ENCODE data around the gene CEMP1. TPM values are rescaled to one million over a fixed set of nuclear protein-coding genes. Genes with fewer than 3 reads are reported as not detected.

Gene CEMP1
- total RNA-seq, 2 experiments from 2014 or later = 0.25 to 0.55 TPM

DNA sequence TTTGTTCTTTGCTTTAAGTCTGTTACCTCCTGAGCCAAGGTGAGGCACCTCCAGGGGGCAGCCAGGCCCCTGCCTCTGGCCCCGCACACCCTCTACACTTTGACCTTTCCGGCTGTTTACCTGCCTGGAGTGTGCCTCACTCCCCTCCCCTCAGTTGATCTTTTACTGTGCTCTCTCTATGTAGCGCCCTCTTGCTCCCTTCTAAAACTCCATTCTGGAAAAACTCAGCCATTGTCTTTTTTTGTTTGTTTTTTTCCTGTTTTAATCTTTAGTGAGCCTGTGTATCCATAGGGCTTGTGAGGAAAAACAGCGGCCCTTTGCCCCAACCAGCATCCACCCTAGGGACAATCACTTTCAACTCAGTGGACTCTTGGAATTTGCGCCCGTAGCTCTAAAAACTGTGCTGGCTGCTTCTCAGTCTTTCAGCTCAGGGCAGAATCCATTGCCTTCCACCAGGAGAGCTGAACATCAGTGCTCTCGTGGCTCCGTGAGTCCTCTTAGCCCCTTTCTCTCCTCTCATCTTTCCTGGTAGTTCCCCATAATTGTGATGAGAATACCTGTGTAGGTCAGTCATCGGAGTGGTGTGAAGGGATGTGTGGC is 6.8 kb downstream of the CEMP1 start:
- Histone ChIP-seq H2AFZ (ENCODE audit: low read length) (no peak overlapping the region), H3K27ac (ENCODE audit: low read depth, low read length, poor library complexity, severe bottlenecking) (no peak overlapping the region), H4K20me1 (ENCODE audit: insufficient read depth, low read length) (no peaks in the 10 kb centered on the region), H3K9me3 (ENCODE audit: low read length) (no peaks in the 10 kb centered on the region), H3K4me3 (ENCODE audit: low read depth, low read length, poor library complexity, severe bottlenecking) (no peak overlapping the region), H3K79me2 (ENCODE audit: insufficient read depth, low read depth, low read length) (peaks cover 4% of the 10 kb centered on the region; the same call in 1 of the 2 replicates), H3K9me2 (ENCODE audit: insufficient read depth, low read length) (no peaks in the 10 kb centered on the region), H3K4me2 (ENCODE audit: low read length) (no peak overlapping the region), H3K4me1 (ENCODE audit: insufficient read depth, low read length, poor library complexity, severe bottlenecking) (peaks cover 12% of the 10 kb centered on the region), H3K36me3 (ENCODE audit: insufficient read depth, low read length) (peaks cover 35% of the 10 kb centered on the region)
- no peak for DNase-seq (ENCODE audit: low spot score)
- intact Hi-C loops (cut with micrococcal nuclease; ENCODE audit: unreplicated experiment) = no loop called here
- TF ChIP-seq, protein P1, sequence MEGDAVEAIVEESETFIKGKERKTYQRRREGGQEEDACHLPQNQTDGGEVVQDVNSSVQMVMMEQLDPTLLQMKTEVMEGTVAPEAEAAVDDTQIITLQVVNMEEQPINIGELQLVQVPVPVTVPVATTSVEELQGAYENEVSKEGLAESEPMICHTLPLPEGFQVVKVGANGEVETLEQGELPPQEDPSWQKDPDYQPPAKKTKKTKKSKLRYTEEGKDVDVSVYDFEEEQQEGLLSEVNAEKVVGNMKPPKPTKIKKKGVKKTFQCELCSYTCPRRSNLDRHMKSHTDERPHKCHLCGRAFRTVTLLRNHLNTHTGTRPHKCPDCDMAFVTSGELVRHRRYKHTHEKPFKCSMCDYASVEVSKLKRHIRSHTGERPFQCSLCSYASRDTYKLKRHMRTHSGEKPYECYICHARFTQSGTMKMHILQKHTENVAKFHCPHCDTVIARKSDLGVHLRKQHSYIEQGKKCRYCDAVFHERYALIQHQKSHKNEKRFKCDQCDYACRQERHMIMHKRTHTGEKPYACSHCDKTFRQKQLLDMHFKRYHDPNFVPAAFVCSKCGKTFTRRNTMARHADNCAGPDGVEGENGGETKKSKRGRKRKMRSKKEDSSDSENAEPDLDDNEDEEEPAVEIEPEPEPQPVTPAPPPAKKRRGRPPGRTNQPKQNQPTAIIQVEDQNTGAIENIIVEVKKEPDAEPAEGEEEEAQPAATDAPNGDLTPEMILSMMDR (conservative IDR thresholded peaks at IDR 0.05; ENCODE audit: low read length) = no peak
- TF ChIP-seq EZH2phosphoT487 (IDR thresholded peaks at IDR 0.05; ENCODE audit: borderline replicate concordance, low read depth, low read length) = no peak
- BruUV-seq (replicated peaks) = no TSS peak
- CTCF ChIA-PET (ENCODE audit: unreplicated experiment) = no interaction called here
- POLR2A ChIA-PET = no interaction called here

DNA sequence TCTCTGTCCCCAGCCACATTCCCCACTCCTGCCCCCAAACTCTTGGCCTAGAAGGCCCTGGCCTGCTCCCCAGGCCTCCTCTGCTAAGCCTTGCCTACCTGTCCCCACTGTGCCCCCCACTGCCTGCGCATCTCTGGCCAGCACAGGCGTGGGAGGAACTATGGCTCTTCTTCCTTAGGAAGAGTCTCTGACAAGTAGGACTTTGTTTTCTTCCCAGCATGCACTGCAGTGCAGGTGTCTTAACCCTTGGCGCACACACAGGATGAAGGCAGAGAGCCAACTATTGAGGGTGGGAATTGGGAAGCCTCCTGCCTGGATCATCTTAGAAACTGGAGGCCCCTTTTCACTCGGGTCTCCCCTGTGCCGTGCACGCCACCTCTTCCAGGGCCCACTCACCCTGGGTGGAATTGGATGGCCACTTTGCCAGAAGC is 7.4 kb downstream of the CEMP1 start:
- Histone ChIP-seq H3K36me3 (ENCODE audit: insufficient read depth, low read length) (peaks cover 33% of the 10 kb centered on the region), H4K20me1 (ENCODE audit: insufficient read depth, low read length) (no peaks in the 10 kb centered on the region), H3K9me2 (ENCODE audit: insufficient read depth, low read length) (no peaks in the 10 kb centered on the region), H3K4me3 (ENCODE audit: low read depth, low read length, poor library complexity, severe bottlenecking) (no peak overlapping the region), H2AFZ (ENCODE audit: low read length) (no peak overlapping the region), H3K4me2 (ENCODE audit: low read length) (no peak overlapping the region), H3K9me3 (ENCODE audit: low read length) (no peaks in the 10 kb centered on the region), H3K79me2 (ENCODE audit: insufficient read depth, low read depth, low read length) (peaks cover 4% of the 10 kb centered on the region; the same call in 1 of the 2 replicates), H3K27ac (ENCODE audit: low read depth, low read length, poor library complexity, severe bottlenecking) (no peak overlapping the region), H3K4me1 (ENCODE audit: insufficient read depth, low read length, poor library complexity, severe bottlenecking) (peaks cover 13% of the 10 kb centered on the region)
- ChIA-PET CTCF (ENCODE audit: unreplicated experiment) (no interaction called here), POLR2A (no interaction called here)
- no peak for DNase-seq (ENCODE audit: low spot score)
- BruUV-seq (replicated peaks) = no TSS peak
- no peak for TF ChIP-seq EZH2phosphoT487 (IDR thresholded peaks at IDR 0.05; ENCODE audit: borderline replicate concordance, low read depth, low read length)
- TF ChIP-seq, protein P1 (conservative IDR thresholded peaks at IDR 0.05; ENCODE audit: low read length) = no peak
- intact Hi-C loops (cut with micrococcal nuclease; ENCODE audit: unreplicated experiment) = no loop called here

DNA sequence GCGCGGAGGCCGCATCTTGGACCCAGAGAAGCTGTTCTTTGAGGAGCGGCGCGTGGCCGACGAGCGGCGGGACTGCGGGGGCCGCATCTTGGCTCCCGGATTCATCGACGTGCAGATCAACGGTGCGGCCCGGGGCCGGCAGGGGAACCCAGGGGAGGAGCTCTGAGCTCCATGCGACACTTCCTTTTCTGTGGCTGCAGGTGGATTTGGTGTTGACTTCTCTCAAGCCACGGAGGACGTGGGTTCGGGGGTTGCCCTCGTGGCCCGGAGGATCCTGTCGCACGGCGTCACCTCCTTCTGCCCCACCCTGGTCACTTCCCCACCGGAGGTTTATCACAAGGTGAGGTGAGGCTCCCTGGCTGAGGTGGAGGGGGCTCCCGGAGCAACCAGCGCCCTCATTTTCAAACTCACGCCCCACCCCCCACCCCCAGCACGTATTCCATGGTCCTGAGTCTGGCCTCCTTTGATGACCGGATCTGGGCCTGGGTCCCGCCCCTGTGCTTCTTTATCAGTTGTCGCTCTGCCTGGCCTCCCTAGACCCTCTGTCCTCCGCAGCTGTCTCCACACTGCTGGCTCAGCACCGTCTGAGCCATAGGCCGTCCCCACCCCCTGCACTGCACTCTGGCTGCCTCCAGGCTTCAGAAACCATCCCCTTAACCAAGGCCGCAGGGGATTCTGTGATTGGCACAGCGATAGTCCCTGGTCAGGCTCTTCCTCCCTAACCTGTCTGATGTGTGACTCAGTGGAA is 10.2 kb downstream of the CEMP1 start:
- Histone ChIP-seq H2AFZ (ENCODE audit: low read length) (no peak overlapping the region), H3K36me3 (ENCODE audit: insufficient read depth, low read length) (peaks cover 31% of the 10 kb centered on the region; the same call in 1 of the 2 replicates), H3K27ac (ENCODE audit: low read depth, low read length, poor library complexity, severe bottlenecking) (peak overlapping the region; percentile 9), H3K4me3 (ENCODE audit: low read depth, low read length, poor library complexity, severe bottlenecking) (peak overlapping the region; percentile 85), H4K20me1 (ENCODE audit: insufficient read depth, low read length) (no peaks in the 10 kb centered on the region; the same call in 1 of the 2 replicates), H3K79me2 (ENCODE audit: insufficient read depth, low read depth, low read length) (peaks cover 29% of the 10 kb centered on the region), H3K9me3 (ENCODE audit: low read length) (no peaks in the 10 kb centered on the region), H3K4me1 (ENCODE audit: insufficient read depth, low read length, poor library complexity, severe bottlenecking) (peaks cover 24% of the 10 kb centered on the region), H3K9me2 (ENCODE audit: insufficient read depth, low read length) (no peaks in the 10 kb centered on the region), H3K4me2 (ENCODE audit: low read length) (peak overlapping the region; percentile 89)
- intact Hi-C loops (cut with micrococcal nuclease; ENCODE audit: unreplicated experiment) = no loop called here
- ChIA-PET CTCF (ENCODE audit: unreplicated experiment) (interaction anchor here (0.6 kb wide), 1 partner anchor 373 kb away, joined by 4 read pairs; no protein-coding TSS in a partner anchor), POLR2A (interaction anchor here (1.4 kb wide), 1 partner anchor 12 kb away, joined by 5 read pairs; no protein-coding TSS in a partner anchor)
- no peak for TF ChIP-seq EZH2phosphoT487 (IDR thresholded peaks at IDR 0.05; ENCODE audit: borderline replicate concordance, low read depth, low read length)
- TF ChIP-seq, protein P1 (conservative IDR thresholded peaks at IDR 0.05; ENCODE audit: low read length) = no peak
- BruUV-seq (replicated peaks) = no TSS peak
- peak; percentile 57 for DNase-seq (ENCODE audit: low spot score)
